GM19467 (cell line): ENCODE data around the gene SMIM33.
A peak's percentile ranks its signal among the peaks of the same experiment; 100 is the strongest.
"Not testable (repeated sequence)": the region's sequence is repeated elsewhere in the genome, so short reads cannot be mapped to it uniquely, and the experiment has no call there.

ENCODE experiments used
- ATAC-seq: cut with Tn5 transposase; IDR thresholded peaks from one replicate; pipeline ENCODE4 v1.9.1; 2021; ENCODE audit warnings: mild to moderate bottlenecking, moderate library complexity; ENCODE audit not compliant: unreplicated experiment

The SMIM33 gene

DNA sequence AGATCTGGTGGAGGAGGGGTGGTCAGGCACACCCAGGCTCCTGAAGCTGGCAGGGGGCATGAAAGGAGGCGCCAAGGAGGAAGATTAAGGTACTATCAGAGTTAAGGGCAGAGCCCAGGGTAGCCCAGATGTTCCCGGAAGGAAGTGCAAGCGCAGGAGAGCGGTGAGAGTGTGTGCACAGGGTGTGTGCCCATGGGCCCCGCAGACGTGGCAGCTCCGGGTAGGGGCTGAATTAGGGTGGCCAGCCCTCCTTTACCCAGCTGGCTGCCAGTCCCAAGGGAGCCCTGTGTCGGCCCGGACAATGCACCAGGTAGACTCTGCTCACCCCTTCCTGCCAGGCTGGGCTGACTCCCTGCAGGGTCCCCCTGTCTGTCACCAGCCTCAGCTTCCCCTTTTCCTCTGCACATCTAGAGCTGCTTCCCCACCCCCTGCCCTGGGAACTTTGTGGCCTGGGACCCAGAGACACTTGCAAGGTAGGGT is at the start of gene SMIM33:
SMIM33 (plus strand) TSS at position 184 of the 480 bp plus-strand sequence; CDS start at position 302, 118 bp downstream.
- no peak for ATAC-seq

DNA sequence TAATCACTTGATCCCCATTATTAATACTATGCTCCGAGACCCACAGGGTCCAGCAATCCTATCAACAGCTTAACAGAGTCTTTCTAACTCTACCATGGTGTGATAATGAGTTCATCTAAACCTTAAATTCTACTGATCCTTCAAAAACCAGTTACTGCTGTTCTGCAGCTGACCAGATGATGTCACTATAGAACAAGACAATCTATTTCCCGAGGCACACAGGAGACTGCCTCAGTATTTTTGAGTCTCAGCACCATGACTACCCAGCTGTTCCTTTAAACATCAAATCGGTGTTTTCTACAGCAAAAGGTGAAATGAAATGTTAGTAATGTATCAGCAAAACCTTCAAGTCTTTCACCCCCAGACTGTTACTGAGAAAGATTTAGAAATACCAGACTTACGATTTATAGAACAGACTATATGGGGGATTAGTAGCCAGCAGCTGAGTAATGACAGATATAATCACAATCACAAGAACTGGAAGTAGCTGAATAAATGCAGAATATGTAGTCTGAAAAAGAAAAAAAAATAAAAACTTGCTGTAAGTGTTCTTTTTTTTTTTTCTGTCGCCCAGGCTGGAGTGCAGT is 48.4 kb upstream of the SMIM33 start:
- ATAC-seq: no peak

DNA sequence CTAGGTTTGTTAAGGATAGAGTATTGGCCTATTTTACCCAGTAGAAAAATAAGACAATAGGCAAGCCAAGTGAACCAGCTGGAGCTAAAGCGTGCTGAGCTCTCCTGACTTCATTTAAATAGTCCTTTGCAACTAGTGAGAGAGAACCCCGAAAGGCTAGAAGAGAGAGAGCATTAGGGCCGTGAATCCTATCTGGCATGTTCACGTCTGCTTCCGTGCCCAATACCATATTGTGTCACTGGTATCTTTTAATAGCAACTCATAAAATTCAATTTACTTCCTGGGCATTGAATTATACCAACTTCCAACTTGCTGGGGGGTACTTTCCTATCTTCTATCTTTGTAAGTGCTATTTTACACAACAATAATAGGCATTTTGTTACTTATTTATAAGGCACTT is 45.3 kb upstream of the SMIM33 start:
- no peak for ATAC-seq

DNA sequence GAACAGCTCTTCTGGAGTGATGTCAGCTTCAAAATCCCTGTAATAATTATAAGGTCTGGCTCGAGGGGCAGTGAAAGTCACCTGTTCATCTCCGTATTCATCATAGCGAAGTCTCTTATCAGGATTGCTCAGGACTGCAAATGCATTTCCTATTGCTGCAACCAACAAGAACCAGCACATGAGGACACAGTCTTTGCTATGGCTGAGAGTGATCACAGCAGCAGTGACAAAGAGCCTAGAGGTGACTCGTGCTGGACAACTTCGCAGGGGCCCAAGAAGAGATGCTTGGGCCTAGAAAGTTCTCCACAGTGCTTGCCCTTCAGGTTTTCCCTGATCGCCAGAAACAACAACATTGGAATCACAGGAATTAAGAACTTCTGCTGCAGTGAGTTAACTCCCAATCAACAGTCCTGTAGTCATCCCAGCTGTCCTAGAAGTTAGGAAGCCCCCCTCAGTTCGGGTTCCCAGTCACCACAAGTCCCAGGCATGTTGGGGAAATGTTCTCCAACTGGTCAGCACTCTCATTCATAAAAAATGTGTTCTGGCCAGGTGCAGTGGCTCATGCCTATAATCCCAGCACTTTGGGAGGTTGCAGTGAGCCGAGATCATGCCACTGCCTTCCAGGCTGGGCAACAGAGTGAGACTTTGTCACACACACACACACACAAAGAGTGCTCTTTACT is 44.5 kb upstream of the SMIM33 start:
- ATAC-seq: no peak

DNA sequence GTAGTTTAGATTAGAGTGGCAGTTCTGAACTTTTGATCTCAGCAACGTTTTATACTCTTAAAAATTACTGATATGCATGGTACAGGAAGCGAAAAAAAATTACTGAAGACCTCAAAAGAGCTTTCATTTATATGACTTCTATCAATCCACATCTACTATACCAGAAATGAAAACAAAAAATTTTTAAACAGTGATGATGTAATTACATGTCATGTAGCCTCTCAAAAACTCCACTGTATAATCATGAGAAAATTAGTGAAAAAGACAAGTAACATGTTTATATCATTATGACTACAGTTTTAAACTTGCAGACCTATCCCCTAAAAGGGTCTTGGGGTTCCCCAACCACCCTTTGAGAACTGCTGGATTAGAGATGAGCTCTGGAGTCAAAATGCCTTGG is 40.8 kb upstream of the SMIM33 start:
- no peak for ATAC-seq

DNA sequence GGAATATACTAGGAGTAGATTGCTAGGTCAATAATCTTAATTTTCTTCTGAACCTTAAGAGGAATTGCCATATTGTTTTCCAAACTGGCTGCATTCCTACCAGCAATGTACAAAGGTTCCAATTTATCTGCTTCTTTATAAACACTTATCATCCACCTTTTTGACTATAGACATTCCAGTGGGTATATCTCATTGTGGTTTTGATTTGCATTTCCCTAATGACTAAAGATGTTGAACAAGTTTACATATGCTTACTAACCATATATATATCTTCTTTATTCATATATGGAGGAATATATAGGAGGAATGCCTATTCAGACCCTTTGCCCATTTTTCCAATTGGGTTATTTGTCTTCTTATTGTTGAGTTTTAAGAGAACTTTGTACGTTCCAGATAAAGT is 39.1 kb upstream of the SMIM33 start:
- ATAC-seq: no peak

DNA sequence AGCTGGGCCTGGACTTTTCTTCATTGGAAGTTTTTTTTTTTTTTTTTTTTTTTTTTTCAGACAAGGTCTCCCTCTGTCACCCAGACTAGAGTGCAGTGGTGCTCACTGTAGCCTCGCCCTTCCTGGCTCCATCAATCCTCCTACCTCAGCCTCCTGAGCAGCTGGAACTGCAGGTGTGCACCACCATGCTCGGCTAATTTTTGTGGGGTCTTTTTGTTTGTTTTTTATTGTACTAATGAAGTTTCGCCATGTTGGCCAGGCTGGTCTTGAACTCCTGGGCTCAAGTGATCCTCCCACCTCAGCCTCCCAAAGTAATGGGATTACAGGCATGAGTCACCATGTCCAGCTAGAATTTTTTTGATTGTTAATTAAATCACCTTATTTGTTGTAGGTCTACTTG is 35.1 kb upstream of the SMIM33 start:
- ATAC-seq: no peak

DNA sequence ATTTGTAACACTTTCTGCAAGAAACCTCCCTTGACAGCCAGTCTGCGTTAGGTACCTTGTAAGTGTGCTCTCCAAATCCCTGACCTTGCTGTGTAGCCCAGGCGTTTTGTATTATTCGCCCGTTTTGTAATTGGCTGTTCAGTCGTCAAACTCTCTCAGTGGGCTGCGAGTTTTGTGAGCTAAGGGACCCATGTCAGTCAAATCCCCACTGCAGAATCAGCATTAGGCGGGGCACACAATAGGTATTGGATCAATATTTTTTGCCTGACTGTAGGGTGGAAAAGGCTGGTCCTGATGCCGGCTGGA is 32.1 kb upstream of the SMIM33 start:
- no peak for ATAC-seq

DNA sequence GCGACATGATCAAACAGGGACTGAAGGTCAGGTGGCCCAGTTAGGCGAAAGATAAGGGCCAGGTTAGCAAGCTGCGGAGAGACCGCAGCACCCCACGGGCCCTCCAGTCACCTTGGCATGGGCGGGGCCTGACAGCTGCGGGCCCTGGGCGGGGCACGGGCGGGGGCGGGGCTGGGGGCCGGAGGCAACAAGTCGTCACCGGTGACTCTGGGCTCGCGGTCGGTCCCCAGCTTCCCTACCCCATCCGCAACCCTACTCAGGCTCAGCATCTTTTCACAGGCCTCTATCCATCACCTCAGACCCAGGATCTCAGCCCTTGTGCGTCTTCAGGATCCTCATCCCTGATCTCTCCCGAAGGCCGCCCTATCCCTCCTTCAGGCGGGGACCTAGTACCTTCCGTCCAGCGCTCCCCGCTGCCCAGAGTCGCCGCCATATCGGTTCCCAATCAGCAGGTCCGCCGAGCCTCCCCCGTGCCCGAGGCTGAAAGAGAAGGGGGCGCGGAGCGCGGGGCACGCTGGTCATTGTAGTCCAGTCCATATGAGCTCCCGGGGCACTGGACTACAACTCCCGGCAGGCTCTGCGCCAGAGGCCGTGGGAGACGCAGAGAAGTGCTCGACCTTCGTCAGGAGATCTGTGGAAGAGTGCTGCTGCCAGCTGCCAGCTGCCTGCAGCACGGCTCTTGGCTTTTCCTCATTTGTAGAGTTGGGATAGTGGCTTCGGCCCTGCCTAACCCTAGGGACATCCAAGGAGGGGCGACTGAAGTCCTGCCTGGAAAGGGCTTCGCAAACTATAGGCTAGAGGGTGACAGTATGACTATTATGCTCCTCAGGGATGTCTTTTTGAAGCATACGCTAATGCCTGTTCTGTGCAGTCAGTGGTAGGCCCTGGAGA is 31.5 kb upstream of the SMIM33 start, which contains the start of gene DNAJC18:
DNAJC18 (minus strand) TSS at position 513 of the 891 bp plus-strand sequence; CDS start at position 433, 80 bp downstream.
- peak; percentile 89 for ATAC-seq

DNA sequence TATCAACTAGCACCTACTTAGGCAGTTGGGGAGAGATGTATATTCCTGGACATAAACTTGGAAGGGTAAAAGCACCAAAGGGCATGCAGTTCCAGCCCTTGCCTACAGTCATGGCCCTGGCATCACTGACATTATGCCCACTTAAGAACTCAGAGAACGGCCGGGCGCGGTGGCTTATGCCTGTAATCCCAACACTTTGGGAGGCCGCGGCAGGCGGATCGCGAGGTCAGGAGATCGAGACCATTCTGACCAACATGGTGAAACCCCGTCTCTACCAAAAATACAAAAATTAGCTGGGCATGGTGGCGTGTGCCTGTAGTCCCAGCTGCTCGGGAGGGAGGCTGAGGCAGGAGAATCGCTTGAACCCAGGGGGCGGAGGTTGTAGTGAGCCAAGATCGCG is 30.4 kb upstream of the SMIM33 start:
- not testable (repeated sequence) for ATAC-seq

DNA sequence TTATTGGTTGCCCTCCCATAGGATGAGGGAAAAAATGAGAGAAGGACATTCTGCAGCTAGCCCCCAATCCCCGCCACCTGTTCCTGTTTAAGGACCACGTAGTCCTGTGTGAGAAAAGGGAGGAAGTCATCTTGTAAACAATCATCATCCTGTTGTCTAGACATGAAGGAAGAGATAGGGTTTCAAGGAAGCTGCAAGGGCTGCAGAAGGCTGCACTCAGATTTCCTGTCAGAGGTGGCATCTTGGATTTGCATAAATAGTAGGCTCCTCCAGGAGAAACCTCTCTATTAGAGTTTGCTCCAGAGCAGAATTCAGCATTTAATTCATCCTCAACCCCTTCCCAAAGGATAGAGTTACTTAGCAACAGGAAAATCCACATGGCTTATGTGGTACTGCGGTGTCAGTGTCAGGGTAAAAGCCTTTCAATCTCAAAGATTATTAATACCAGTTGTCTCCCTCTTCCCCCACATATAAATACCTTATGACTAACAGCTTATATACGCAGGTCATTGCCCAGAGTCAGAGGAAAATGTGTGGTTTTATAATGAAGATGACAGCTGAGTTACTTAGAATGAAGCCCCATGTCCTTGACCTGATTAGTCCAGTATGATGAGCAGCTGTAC is 26.9 kb upstream of the SMIM33 start:
- ATAC-seq: no peak

DNA sequence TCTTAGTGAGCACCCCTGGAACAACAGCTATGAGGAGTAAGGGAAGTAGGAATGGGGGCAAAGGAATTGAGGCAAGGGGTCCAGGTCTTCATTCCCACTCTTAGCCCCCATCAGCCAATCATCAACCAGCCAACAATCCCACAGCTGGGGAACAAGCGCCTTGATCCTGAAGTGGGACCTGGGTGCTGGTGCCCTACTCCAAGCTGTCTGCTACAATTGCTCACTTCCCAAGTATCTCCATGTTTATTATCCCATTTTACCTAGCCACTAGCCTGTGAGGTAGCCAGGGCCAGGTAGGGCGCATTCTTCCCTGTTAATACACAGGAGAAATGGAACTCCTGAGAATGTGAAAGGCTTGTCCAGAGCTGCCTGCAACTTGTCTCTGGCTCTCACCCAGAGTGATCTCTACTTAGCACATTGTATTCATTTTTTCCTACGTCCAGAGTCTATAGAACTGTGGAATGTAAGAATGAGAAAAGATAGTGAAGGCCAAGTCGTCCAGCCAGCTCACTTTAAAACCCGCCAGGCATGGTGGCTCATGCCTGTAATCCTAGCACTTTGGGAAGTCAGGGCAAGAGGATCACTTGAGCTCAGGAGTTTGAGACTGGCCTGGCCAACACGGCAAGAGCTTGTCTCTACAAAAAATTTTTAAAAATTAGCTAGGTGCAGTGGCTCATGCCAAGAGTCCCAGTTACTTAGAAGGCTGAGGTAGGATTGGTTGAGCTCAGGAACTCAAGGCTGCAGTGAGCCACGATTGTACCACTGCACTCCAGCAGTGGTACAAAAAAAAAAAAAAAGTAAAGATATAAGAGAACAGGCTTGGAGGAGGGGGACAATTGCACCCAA is 25.3 kb upstream of the SMIM33 start:
- ATAC-seq: no peak

DNA sequence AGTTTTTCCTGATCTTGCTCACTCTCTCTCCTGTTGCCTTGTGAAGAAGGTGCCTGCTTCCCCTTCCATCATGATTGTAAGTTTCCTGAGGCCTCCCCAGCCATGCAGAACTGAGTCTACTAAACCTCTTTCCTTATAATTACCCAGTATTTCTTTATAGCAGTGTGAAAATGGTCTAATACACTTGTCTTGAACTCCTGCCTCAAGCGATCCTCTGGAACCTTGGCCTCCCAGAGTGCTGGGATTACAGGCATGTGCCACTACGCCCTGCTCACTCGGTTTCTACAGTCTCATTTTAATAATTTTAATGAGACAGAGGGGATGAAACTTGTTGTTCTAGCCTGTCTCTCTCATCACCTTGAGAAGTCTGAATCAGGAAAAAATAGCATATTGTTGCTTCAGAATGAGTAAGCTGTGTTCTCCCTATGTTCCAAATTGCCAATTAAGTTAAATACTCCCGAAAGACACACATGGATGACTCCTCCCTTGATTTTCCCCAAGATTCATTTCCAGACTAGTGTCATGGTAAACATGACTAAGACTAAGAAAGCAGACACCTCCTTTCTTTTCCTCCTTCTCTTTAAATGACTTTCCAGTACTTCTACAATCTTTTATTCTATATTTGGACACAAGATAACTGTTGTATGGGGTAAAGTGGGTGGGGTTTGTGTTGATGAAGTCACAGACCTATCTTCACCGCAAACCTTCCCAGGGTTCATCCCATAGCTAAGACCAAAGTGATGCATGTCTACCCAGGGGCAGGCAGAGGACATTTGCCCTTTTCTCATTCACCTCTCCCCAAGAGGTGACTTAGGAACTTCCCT is 23.6 kb upstream of the SMIM33 start:
- ATAC-seq: no peak

DNA sequence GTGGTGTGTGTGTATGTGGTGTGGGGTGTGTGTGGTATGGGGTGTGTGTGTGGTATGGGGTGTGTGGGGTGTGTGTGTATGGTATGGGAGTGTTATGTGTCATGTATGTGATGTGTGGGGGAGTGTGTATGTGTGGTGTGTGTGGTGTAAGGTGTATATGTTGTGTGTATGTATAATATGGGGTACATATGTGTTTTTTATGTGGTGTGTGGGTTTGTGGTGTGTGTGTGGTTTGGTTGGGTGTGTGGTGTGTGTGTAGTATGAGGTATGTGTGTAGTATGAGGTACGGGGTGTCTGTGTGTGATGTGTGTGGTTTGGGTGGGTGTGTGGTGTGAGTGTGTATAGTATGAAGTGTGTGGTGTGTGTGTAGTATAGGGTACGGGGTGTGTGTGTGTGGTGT is 19.6 kb upstream of the SMIM33 start:
- ATAC-seq: no peak

DNA sequence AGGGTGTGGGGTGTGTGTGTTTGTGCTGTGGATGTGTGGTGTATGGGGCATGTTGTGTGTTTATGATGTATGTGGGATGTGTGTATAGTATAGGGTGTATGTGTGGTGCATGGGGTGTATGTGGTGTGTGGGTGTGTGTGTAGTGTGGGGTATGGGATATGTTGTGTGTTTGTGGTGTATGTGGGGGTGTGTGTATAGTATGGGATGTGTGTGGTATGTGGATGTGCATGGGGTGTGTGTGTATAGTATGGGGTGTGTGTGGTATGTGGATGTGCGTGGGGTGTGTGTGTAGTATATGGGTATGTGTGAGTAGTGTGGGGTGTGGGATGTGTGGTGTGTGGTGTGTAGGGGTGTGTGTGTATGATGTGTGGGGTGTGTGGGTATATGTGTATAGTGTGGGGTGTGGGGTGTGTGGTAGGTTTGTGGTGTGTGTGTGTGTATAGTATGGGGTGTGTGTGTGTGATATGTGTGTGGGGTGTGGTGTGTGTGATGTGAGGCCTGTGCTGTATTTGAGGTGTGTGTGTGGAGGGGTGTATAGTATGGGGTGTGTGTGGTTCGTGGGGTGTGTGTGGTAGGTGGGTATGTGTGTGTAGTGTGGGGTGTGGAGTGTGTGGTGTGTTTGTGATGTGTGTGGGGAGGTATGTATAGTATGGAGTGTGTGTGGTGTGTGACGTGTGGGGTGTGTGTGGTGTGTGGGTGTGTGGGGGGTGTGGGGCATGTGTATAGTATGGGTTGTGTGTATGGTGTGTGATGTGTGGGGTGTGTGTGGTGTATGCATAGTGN is 18.7 kb upstream of the SMIM33 start:
- ATAC-seq: no peak

DNA sequence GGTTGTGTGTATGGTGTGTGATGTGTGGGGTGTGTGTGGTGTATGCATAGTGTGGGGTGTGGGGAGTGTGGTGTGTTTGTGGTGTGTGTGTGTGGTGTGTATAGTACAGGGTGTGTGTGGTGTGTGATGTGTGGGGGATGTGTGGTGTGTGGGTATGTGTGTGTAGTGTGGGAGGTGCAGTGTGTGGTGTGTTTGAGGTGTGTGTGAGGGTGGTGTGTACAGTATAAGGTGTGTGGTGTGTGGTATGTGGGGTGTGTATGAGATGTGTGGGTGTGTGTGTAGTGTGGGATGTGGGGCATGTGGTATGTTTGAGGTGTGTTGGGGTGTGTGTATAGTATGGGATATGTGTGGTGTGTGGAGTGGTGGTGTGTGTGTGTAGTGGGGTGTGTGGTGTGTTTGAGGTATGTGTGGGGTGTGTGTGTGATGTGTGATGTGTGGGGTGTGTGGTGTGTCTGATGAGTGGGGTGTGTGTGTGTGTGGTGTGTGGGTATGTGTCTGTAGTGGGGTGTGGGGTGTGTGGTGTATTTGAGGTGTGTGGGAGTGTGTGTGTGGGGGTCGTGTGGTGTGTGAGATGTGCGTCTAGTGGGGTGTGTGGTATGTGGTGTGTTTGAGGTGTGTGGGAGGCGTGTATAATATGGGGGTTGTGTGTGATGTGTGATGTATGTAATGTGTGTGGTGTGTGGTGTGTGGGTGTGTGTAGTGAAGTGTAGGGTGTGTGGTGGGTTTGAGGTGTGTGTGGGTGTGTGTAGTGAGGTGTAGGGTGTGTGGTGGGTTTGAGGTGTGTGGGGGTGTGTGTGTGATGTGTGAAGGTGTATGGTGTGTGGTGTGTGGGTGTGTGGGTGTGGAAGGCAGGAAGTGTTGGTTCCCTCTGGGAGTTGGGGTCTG is 16.9 kb upstream of the SMIM33 start:
- no peak for ATAC-seq

DNA sequence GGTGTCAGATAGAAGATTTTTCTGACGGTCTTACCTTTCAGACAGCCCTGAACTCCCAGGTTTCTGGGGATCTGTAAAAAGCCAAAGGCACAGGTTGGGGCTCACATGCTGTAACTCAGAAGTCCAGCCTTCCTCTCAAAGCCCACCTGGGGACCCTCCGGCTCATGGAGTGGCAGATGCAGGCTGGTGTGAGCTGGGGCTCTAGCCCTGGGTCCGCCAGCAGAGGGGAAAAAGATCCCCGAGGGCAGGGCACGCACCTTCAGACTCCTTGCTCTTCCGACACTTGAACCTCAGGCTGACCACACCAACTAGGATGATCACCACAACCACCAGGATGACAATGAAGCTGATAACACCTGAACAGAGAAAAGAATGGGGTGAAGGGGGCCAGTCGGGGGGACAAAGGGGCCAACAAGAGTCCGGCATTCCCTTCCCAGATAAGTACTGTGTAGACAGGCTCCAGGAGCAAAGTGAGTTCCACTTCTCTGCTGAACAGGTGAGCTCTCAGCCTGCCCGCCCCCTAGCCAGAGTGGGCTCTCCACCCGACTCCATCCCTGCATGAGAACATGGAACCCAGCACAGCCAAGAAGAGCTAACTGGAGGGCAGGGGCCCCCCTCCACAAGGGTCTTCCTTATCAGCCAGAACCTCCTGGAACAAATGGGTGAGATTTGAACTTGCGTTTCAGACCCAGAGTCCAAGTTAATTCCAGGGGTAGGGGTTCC is 16.1 kb upstream of the SMIM33 start:
- no peak for ATAC-seq
